Activated CD4-positive, CD25-positive, alpha-beta regulatory T cell (primary cell): ENCODE measurements around the gene RAB14.
"Not testable (repeated sequence)": the region's sequence is repeated elsewhere in the genome, so short reads cannot be mapped to it uniquely, and the experiment has no call there.

ENCODE experiments used
- DNase-seq, 4 experiments: peaks; one replicate each; lab custom pipeline; 2025; lab: John Stamatoyannopoulos, UW

The RAB14 gene

DNA sequence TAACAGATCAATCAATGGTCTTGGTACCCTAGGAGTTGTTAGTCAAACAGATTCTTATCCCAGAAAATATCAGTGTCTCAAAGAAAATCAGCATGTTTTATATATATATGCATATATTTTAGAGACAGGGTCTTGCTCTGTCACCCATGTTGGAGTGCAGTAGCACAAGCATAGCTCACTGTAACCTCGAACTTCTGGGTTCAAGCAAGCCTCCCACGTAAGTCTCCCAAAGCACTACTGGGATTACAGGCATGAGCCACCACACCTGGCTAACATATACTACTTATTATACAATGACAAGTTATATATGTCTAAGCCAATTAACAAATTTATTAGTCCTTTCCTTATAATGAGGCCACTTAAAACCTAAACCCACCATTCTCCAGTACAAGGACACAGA is 10.4 kb downstream of the RAB14 start:
- DNase-seq = no peak

DNA sequence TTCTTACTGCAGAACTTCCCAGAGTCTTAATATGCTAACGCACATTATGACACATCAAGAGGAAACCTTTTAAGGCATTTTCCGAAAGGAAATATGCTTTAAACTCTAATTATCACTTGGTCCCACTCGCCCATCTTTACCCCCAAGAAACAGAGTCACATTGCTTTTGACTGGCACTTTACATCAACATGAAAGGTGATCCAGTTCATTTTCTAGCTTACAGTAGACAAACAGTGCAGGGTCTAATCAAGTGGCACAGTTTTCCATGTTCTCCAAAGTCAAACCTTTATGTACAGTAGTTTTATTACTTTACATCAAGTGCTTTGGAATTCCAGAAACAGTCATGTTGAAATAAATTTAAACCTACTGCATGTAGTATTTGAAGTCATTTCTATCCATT is 12.0 kb downstream of the RAB14 start:
- no peak for DNase-seq

DNA sequence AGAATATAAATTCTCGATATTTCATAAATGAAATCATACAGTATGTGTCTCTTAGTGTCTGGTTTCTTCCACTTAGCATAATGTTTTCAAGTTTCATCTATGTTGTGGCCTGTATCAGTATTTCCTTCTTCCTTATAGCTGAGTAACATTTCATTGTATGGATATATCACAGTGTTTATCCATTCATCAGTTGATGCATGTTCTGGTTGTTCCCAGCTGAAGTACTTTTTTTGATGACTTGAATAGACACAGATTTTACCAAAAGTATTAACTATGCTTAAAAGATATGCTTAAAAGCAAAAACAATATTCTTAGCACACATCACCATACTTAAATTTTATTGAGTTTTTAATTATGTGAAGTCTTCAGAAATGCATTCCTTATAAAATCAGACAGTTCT is 12.7 kb downstream of the RAB14 start:
- DNase-seq = no peak

DNA sequence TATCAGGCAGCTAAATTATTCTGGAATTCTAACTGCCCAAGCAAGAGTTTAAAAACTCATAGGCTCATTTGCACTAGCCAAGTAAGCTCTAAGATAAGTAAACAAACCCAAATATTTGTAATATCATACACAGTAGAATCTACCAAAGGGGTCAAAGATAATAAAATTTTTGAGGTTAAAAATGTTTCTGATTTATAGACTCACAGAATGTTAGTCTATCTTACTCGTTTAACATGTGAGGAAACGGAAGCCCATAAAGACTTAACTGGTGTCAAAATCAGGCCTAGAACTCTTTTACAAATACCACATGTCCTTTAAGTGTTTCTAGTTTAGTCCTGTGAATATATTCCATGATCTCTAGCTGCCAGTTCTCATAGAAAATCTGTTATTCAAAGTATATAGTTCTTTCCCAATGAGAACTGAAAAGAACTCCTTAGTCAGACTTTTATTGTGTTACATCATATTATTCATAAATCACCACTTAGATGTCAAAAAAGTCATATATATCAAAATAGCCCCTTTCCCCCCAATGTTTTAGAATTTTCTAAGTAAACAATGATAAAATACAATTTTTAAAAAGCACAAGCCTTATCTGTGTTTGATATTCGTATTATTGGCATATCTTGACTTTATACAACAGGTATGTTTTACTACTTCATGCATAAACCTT is 13.9 kb downstream of the RAB14 start:
- DNase-seq = no peak

GRCh38 chr9:121185774-121186403 is 15.8 kb downstream of the RAB14 start:
- DNase-seq = no peak

GRCh38 chr9:121185178-121185745 is 16.4 kb downstream of the RAB14 start:
- no peak for DNase-seq

DNA sequence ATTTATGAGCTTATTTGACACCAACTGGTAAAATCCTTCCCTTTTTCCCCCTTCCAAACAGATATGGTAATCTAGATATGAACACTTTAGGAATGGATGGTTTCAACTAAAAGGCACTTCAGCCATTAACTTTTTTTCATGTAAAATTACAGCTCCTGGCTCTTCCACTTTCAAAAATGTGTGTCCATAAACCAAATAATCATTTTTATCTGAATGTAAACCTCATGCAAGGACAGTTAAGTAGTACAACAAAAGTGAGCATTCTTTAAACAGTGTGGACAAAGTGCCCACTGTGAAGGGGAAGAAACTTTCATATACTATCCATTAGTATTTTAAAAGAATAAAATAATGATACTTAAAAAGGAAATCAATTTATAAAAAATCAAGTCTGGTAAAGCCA is 17.2 kb downstream of the RAB14 start:
- DNase-seq = no peak

DNA sequence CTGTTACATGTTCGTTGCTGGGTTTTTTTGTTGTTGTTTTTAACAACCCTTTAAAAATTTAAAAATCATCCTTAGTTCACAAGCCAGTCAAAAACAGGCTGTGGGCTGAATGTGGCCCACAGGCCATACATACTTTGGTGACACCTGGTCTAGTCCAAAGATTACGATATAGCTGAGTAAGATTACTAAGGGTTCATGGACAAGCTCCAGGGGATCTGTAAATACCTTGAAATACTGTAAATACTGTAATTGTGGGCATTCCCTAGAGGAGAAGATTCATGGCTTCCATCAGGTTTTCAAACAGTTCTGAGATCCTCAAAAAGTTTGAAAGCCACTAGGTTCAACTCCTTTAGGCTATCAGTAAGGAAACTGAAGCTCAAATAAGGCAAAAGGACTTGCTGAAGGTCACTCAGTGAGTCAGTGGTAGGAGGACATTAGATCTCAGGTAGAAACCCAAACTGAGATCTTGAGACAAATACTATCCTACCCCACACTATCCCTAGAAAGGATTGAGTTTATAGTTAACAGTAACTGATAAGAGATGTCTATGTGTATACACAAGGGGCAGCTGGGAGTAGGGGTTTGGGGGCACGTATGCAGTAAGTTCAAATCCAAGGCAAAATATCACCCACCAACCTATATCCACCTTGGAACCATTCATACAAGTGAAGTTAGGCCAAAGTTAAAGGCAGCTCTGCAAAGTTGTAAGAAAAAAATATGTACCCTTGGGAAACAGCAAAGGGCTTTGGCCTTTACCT is 17.8 kb downstream of the RAB14 start:
- no peak for DNase-seq

GRCh38 chr9:121182989-121183388 is 18.7 kb downstream of the RAB14 start:
- no peak for DNase-seq

DNA sequence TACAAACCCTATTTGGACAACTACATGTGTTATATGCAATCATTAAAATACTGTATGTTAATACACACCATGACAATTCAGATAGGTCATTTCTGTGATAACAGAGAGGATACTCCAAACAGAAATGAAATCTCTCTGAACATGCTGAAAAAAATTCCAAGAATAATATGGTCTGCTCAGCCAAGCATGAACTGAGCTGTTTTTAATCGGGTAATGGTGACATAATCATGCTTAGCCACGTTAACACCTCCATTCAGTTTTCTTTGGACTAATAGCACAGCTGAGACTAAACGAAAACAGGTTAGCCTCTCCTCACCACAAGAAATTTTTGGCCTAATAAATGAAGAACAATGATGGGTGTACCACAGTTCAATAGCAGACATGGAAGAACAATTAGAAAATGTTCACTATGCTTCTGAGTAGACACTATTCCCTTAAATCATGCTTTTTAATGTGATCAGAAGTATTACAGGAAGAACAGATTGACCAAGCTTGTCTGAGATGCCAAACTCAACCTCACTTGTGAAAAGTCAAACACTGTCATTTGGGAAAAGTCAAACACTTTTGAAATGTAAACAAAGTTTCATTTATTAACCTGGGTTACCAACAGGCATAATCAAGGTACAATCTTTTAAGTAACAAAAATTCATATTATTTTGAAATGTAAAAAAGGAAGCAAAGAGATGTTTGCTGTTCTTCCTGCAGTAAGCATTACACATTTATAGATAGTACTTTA is 19.4 kb downstream of the RAB14 start:
- DNase-seq = no peak

DNA sequence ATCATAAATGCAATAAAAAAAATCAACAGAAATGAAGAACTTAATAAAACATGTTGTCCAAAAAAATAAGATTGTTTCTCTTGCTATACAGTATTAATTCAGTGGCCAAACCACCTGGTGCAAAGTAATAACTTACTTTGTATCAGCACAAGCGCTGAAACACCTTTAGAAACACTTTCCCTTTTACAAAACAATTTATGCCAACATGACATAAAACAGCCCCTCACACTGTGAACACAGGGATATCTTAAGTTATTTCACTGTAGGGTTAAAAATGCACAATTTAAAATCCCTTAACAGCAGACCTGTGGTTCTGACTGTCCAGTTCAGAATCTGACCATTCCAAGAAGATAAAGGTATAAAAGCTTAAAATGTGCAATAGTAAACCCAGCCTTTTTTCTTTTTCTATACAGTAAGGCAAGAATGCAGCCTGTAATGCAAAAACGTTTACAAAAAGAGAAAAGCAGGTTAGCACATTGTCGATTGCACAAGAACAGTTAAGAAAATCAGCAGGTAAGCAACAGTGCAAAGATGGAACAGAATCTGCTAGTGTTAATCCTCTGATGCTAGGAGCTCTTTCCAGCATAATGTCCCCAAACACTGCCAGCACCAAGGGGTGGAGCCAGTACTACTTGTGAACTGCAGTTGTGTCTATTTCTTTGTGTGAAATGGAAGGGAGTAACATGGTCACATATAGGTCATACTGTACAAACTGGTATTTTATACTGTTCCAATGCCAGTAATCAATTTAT is 21.6 kb downstream of the RAB14 start:
- DNase-seq = no peak

GRCh38 chr9:121179373-121179721 is 22.3 kb downstream of the RAB14 start:
- DNase-seq = not testable (repeated sequence)

DNA sequence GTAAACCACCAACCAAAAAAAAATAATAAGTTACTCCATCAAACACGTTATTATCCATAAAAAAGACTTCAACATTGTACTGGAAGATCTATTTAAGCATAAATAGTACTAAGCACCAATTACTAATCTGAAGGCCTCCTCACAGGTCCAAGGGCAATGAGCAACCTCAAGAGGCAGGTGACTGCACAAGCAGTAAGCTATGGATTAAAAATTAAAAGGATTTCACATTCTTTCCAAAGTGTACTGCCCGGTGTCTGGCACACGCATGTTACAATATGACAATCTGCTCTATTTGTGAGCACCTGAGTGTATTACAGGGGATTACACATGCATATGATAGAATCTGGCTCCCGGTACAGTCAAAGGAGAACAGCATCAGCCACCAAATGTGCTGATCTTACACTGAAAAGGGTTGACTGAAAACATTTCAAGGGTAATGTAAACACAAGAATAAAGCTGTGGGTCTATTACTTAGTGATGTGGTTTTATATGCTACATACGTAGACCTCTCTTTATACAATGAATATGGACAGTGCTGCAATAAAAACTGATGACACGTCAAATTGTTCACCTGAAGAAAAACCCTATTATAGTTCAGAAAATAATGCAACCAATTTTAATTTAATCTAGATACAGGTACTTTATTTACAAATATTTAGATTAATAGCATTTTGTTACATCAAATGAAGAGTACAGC is 22.8 kb downstream of the RAB14 start:
- DNase-seq = no peak

GRCh38 chr9:121173501-121173900 is 28.2 kb downstream of the RAB14 start:
- DNase-seq = no peak

GRCh38 chr9:121172726-121173487 is 28.8 kb downstream of the RAB14 start:
- no peak for DNase-seq

DNA sequence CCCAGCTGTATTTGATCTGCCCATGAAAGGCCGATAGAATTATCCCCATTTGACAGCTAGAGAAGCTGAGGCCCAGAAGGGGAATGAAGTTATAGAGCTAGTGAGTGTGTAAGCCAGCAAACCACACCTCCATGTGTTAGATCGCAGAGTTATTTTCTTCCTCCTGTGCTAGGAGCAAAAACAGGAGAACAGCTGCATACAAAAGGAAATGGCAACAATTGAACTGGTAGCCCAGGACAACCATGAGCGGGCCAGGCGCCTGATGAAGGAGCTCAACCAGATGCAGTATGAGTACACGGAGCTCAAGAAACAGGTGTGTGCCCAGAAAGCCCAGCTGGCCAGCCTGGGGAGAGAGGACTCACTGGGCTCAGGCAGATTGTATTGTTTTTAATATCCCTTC is 30.4 kb downstream of the RAB14 start:
- DNase-seq = no peak

- no peak for DNase-seq
These were observed 32.5 kb downstream of the RAB14 start for GRCh38 chr9:121169094-121169601.

DNA sequence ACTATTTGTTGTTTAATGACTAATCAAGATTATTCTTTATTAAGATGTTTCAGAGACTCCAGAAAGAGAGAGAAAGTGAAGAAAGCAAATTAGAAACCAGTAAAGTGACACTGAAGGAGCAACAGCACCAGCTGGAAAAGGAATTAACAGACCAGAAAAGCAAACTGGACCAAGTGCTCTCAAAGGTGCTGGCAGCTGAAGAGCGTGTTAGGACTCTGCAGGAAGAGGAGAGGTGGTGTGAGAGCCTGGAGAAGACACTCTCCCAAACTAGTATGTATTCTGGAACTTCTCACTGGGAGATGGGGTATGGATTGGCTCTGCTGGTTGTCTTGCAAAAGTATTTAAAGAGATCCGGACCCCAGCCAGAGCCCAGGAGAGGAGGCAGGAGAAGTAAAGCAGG is 33.6 kb downstream of the RAB14 start:
- DNase-seq = no peak

DNA sequence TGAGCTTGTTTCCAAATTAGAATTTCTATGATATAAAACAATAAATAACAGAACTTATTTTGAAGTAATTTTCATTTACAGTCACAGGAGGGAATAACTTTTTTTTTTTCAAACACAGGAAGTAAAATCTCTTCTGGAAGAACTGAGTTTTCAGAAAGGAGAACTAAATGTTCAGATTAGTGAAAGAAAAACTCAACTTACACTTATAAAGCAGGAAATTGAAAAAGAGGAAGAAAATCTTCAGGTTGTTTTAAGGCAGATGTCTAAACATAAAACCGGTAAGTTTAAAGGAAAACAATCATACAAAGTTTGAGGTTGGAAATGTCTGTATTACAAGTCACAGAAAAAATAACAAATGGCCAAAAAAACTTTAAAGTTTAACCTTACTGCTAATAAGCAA is 41.6 kb downstream of the RAB14 start:
- DNase-seq = no peak

- no peak for DNase-seq
These were observed 43.7 kb downstream of the RAB14 start for GRCh38 chr9:121157939-121158338.
